HEK293T (cell line): ENCODE results near the gene SAMSN1.
"Not testable (repeated sequence)": the region's sequence is repeated elsewhere in the genome, so short reads cannot be mapped to it uniquely, and the experiment has no call there.

ENCODE experiments used
- ARNT ChIP-seq: fragments of 450-650 bp; IDR thresholded peaks from 2 replicates; pipeline ENCODE4 v1.6.1; 2017; ENCODE audit warnings: mild to moderate bottlenecking
- CTBP1 ChIP-seq: fragments of 450-650 bp; IDR thresholded peaks from 2 replicates; pipeline ENCODE4 v1.6.1; 2016; ENCODE audit warnings: borderline replicate concordance
- FOXA1 ChIP-seq: fragments of 450-650 bp; IDR thresholded peaks from 2 replicates; pipeline ENCODE4 v1.6.1; 2016; ENCODE audit warnings: mild to moderate bottlenecking
- FOXM1 ChIP-seq: fragments of 450-650 bp; IDR thresholded peaks from 2 replicates; pipeline ENCODE4 v1.6.1; 2017; ENCODE audit warnings: mild to moderate bottlenecking, borderline replicate concordance
- HDGF ChIP-seq: fragments of 450-650 bp; IDR thresholded peaks from 2 replicates; pipeline ENCODE4 v1.6.1; 2017; ENCODE audit warnings: antibody characterized with exemption, borderline replicate concordance
- L3MBTL2 ChIP-seq: fragments of 450-650 bp; conservative IDR thresholded peaks from 2 replicates; pipeline ENCODE4 v1.6.1; 2016; ENCODE audit warnings: mild to moderate bottlenecking
- SP1 ChIP-seq: fragments of 450-650 bp; IDR thresholded peaks from 2 replicates; pipeline ENCODE4 v1.6.1; 2017
- TARDBP ChIP-seq: fragments of 450-650 bp; IDR thresholded peaks from 2 replicates; pipeline ENCODE4 v1.6.1; 2016
- ZNF384 ChIP-seq: fragments of 450-650 bp; IDR thresholded peaks from 2 replicates; pipeline ENCODE4 v1.6.1; 2016

- not testable (repeated sequence) for TF ChIP-seq FOXA1, ZNF384, FOXM1, TARDBP, HDGF, SP1, ARNT, CTBP1, L3MBTL2
Measured at GRCh38 chr21:14546719-14547118, 604 bp upstream of the SAMSN1 start.
